GM19438 (cell line): ENCODE data around the gene LRIG1.

Experiments used
- ATAC-seq: cut with Tn5 transposase; IDR thresholded peaks from one replicate; pipeline ENCODE4 v1.9.1; 2021; ENCODE audit warnings: low read depth; ENCODE audit not compliant: unreplicated experiment

Gene LRIG1

GRCh38 chr3:66394019-66394752 is 106.6 kb downstream of the LRIG1 start:
- ATAC-seq = peak; percentile 94

- peak; percentile 20 for ATAC-seq
Observed at GRCh38 chr3:66393333-66394005, 107.4 kb downstream of the LRIG1 start.

- ATAC-seq = no peak
Observed at GRCh38 chr3:66392966-66393332, 107.9 kb downstream of the LRIG1 start.

GRCh38 chr3:66392512-66392911 is 108.3 kb downstream of the LRIG1 start:
- ATAC-seq = no peak

- ATAC-seq = no peak
Observed at GRCh38 chr3:66390013-66390412, 110.8 kb downstream of the LRIG1 start.

GRCh38 chr3:66386925-66387650 is 113.7 kb downstream of the LRIG1 start:
- ATAC-seq = peak; percentile 25

- peak; percentile 82 for ATAC-seq
Observed at GRCh38 chr3:66386011-66386924, 114.6 kb downstream of the LRIG1 start.

GRCh38 chr3:66385066-66385465 is 115.8 kb downstream of the LRIG1 start:
- ATAC-seq = no peak

- no peak for ATAC-seq
Observed at GRCh38 chr3:66383998-66384745, 116.7 kb downstream of the LRIG1 start.

GRCh38 chr3:66383023-66383422 is 117.8 kb downstream of the LRIG1 start:
- no peak for ATAC-seq

GRCh38 chr3:66382142-66382541 is 118.7 kb downstream of the LRIG1 start:
- no peak for ATAC-seq

- no peak for ATAC-seq
Observed at GRCh38 chr3:66381626-66382025, 119.2 kb downstream of the LRIG1 start.

- ATAC-seq = no peak
Observed at GRCh38 chr3:66380200-66380932, 120.5 kb downstream of the LRIG1 start.

GRCh38 chr3:66379565-66379964 is 121.3 kb downstream of the LRIG1 start:
- no peak for ATAC-seq

- ATAC-seq = no peak
Observed at GRCh38 chr3:66378256-66378655, 122.6 kb downstream of the LRIG1 start.

- no peak for ATAC-seq
Observed at GRCh38 chr3:66377800-66378199, 123.0 kb downstream of the LRIG1 start.

- no peak for ATAC-seq
Observed at GRCh38 chr3:66376568-66376967, 124.3 kb downstream of the LRIG1 start.

- ATAC-seq = no peak
Observed at GRCh38 chr3:66372681-66373350, 128.0 kb downstream of the LRIG1 start.

- ATAC-seq = no peak
Observed at GRCh38 chr3:66371432-66371831, 129.4 kb downstream of the LRIG1 start.
